ENCODE results near the gene LLGL1.

DNA sequence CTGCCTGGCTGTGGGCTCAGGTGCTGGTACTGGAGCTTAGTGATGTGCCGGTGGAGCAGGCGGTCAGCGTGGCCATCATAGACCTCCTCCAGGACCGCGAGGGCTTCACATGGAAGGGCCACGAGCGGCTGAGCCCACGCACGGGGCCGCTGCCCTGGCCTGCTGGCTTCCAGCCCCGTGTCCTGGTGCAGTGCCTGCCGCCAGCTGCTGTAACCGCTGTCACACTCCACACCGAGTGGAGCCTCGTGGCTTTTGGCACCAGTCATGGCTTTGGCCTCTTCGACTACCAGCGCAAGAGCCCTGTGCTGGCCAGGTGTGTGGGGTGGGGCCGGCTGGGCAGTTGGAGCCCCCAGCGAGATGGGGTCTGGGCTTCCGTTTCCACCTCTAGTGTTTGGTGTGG is 12.0 kb downstream of the LLGL1 start:
- TF ChIP-seq SNAI2 (CRISPR knock-in tag; IDR thresholded peaks at IDR 0.05) (no peak), ZFP3 (CRISPR knock-in tag; IDR thresholded peaks at IDR 0.05) (no peak), PATZ1 (CRISPR knock-in tag; IDR thresholded peaks at IDR 0.05; ENCODE audit: borderline replicate concordance) (no peak), ZFP30 (CRISPR knock-in tag; IDR thresholded peaks at IDR 0.05) (no peak), ISL1 (CRISPR knock-in tag; IDR thresholded peaks at IDR 0.05) (no peak), ZNF70 (CRISPR knock-in tag; IDR thresholded peaks at IDR 0.05) (no peak), ESRRG (CRISPR knock-in tag; IDR thresholded peaks at IDR 0.05) (no peak), CREB5 (CRISPR knock-in tag; IDR thresholded peaks at IDR 0.05; ENCODE audit: low read depth) (no peak), ZNF8 (CRISPR knock-in tag; IDR thresholded peaks at IDR 0.05) (no peak)
- TF ChIP-seq, protein P1, sequence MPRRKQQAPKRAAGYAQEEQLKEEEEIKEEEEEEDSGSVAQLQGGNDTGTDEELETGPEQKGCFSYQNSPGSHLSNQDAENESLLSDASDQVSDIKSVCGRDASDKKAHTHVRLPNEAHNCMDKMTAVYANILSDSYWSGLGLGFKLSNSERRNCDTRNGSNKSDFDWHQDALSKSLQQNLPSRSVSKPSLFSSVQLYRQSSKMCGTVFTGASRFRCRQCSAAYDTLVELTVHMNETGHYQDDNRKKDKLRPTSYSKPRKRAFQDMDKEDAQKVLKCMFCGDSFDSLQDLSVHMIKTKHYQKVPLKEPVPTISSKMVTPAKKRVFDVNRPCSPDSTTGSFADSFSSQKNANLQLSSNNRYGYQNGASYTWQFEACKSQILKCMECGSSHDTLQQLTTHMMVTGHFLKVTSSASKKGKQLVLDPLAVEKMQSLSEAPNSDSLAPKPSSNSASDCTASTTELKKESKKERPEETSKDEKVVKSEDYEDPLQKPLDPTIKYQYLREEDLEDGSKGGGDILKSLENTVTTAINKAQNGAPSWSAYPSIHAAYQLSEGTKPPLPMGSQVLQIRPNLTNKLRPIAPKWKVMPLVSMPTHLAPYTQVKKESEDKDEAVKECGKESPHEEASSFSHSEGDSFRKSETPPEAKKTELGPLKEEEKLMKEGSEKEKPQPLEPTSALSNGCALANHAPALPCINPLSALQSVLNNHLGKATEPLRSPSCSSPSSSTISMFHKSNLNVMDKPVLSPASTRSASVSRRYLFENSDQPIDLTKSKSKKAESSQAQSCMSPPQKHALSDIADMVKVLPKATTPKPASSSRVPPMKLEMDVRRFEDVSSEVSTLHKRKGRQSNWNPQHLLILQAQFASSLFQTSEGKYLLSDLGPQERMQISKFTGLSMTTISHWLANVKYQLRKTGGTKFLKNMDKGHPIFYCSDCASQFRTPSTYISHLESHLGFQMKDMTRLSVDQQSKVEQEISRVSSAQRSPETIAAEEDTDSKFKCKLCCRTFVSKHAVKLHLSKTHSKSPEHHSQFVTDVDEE (CRISPR knock-in tag; IDR thresholded peaks at IDR 0.05) = no peak
- TF ChIP-seq, protein P2, sequence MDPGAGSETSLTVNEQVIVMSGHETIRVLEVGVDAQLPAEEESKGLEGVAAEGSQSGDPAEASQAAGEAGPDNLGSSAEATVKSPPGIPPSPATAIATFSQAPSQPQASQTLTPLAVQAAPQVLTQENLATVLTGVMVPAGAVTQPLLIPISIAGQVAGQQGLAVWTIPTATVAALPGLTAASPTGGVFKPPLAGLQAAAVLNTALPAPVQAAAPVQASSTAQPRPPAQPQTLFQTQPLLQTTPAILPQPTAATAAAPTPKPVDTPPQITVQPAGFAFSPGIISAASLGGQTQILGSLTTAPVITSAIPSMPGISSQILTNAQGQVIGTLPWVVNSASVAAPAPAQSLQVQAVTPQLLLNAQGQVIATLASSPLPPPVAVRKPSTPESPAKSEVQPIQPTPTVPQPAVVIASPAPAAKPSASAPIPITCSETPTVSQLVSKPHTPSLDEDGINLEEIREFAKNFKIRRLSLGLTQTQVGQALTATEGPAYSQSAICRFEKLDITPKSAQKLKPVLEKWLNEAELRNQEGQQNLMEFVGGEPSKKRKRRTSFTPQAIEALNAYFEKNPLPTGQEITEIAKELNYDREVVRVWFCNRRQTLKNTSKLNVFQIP (CRISPR knock-in tag; IDR thresholded peaks at IDR 0.05; ENCODE audit: borderline replicate concordance, low read depth) = no peak
